GM10266 (cell line): ENCODE data around the gene PIK3R5.

Experiments used
- DNase-seq: peaks from one replicate; pipeline ENCODE4 v3.0.0; 2012; ENCODE audit errors: extremely low spot score
- TF ChIP-seq, protein P1 (sequence below): IDR thresholded peaks from 2 replicates; pipeline ENCODE4 v1.5.1; 2012; ENCODE audit warnings: mild to moderate bottlenecking, low read depth; ENCODE audit not compliant: control insufficient read depth, insufficient read depth; ENCODE audit errors: missing control alignments

PIK3R5 gene

DNA sequence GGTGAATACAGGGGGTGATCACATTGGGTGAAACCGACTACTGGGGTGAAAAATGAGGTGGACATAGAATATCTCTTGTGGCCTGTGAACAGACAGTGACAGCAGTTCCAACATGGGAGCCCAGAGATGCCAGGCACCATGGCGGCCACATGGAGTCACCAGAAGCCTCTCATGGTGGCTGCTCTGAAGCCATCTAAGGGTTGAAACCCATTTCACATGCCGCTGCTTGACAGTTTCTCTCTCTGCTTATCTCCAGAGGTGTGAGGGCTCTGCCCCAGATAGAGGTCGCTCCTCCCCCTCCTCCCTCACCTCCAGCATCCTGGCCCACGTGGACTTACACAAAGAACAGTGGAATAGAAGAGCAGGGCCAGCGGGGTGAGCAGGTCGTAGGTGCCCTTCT, 60.2 kb downstream of the PIK3R5 start:
- TF ChIP-seq, protein P1, sequence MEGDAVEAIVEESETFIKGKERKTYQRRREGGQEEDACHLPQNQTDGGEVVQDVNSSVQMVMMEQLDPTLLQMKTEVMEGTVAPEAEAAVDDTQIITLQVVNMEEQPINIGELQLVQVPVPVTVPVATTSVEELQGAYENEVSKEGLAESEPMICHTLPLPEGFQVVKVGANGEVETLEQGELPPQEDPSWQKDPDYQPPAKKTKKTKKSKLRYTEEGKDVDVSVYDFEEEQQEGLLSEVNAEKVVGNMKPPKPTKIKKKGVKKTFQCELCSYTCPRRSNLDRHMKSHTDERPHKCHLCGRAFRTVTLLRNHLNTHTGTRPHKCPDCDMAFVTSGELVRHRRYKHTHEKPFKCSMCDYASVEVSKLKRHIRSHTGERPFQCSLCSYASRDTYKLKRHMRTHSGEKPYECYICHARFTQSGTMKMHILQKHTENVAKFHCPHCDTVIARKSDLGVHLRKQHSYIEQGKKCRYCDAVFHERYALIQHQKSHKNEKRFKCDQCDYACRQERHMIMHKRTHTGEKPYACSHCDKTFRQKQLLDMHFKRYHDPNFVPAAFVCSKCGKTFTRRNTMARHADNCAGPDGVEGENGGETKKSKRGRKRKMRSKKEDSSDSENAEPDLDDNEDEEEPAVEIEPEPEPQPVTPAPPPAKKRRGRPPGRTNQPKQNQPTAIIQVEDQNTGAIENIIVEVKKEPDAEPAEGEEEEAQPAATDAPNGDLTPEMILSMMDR: no peak
- no peak for DNase-seq

DNA sequence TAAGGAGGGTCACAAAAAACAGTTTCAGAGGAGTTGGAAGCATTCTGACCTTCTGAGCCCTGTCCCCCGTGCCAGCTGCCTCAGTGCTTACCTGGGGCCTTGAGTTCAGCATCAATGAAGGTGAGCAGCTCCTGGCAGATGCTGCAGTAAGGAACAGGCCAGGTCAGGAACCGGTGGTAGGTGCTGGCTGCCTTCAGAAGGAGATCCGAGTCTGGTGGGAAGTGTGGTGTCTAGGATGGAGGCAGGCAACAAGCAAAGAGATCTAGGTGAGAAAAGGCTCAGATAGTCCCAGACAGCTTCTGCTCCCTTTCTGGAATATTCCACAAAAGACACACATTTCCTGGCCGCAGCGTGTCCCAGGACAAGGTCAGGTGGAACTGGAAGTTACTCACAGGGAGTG, 60.8 kb downstream of the PIK3R5 start:
- no peak for DNase-seq
- TF ChIP-seq, protein P1: no peak

DNA sequence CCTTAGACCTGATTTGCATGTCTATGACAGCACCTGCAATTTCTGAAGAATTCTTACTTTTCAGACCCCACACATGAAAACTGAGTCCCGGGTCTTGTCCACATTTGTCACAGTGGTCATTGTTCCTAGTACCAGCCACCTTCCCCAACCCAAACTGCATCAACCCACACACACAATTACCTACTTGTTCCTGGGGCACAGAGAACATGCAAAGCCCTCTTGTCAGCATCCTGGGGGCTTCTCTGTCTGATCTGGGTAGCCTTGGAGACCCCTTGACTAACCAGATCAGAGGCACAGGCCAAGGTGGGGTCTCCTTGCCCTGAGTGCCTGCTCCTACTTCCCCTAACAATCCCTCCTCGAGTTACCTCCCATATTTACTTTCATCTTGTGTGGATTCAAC, 61.3 kb downstream of the PIK3R5 start:
- no peak for DNase-seq
- TF ChIP-seq, protein P1: no peak

DNA sequence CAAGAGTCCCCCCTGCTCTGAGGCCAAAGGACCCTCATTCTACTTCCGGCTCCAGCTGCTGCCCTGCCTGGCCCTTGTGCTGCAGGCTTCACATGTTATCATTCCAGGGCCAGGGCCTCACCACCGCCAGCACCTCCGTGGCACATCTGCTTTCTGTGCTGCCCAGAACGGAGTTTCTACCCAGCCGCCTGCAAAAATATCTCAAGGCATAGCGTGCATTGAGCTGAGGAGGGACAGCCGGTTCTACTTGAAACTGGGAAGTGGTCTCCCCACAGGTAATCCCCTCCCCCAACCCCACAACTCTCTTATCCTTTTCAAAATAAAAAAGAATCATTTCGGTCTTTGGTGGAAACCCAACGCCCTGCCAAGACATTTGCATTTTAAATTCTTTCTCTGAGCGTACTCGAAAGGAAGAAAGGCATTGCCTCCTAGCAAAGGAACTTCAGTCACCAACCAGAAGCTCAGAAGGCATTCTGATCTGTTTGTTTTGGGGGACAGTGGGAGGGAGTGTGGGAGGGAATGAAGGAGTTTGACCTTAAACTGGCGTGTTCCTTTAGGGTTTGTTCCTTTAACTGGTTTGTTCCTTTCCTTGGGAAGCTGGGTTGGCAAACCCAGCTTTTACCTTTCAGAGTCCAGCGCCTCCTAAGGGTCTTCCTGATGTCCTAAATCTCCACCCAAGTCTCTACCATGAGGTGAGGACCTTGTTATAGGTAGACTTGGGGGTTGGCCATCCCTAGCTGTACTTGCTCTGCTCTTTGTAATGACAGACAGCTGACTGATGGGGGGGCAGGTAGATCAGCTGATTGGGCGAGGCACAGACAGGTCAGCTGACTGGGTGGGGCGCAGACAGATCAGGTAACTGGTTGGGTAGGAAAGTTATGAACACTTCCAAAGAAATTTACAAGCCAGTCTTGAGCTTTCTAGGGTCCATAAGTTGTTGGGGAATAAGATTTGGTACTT, 64.6 kb downstream of the PIK3R5 start:
- DNase-seq: no peak
- TF ChIP-seq, protein P1: peak; percentile 11

DNA sequence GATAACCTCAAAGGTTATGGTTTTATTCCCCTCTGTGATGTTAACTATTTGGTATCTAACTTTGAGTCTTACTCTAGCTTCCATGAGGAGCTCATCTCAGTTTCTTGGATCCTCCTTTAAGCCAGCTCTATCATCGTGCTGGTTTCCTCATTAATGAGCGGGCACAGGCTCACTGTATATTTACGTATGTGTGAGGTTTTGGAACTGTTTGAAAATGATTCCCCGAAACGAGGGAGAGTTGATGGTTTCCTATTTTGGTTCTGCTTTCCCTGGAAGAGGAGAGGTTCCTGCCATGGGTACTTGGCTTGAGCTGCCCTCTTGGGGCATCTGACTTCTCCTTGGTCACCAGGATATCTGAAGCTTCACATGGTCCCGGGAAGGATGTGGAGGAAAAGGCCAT, 65.3 kb downstream of the PIK3R5 start:
- TF ChIP-seq, protein P1: no peak
- no peak for DNase-seq

DNA sequence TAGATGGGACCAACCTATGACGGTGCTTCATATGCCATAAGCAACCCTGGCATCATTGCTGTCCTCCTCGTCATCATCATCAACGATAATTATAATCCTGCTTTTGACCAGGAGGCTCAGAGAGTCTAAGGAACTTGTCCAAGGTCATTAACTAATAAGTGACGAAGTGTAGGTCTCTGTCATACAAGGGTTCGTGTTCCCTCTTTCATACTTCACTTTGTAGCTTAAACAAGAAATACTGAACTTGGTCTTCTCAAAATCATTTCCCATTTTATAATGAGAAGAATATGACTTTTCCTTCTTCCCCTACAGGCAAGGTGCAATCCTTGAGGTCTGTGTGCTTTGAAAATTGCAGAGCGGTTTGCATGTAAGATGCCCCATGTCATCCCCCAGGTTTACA, 66.9 kb downstream of the PIK3R5 start:
- no peak for DNase-seq

DNA sequence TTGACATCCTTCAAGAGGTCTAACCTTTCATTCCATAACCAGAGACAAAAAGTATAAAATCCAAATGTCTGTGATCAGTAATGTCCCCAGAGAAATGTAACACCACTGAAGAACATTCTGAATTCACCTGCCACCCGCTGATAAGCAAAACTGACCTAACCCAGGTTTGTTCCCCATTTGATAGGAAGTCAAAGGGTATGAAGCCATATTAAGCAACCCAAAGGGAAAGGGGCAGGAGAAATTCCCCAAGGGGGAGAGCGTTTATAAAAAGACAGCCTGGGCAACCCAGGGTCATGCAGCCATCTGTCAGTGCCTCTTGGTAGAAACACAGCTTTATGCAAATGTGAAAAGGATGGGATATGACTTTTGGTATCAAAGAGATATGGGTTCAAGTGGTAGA, 67.4 kb downstream of the PIK3R5 start:
- TF ChIP-seq, protein P1: no peak
- DNase-seq: no peak

More for the DNA sequence above, 66.9 kb downstream of the PIK3R5 start:
- TF ChIP-seq, protein P1: no peak
